ENCODE data around the gene TADA2A. TPM values are rescaled to one million over a fixed set of nuclear protein-coding genes. Genes with fewer than 3 reads are reported as not detected.
A peak's percentile ranks its signal among the peaks of the same experiment; 100 is the strongest.

Gene TADA2A
- polyA plus RNA-seq, 4 donors, result 16.6 to 28.8 (median 21.6) TPM

- DNase-seq (ENCODE audit: low read depth in 4 of 4, low spot score in 3 of 4), result no peak
Observed at GRCh38 chr17:37519251-37519985, 112.7 kb downstream of the TADA2A start.

- no peak for DNase-seq (ENCODE audit: low read depth in 4 of 4, low spot score in 3 of 4)
Observed at GRCh38 chr17:37520174-37520573, 113.5 kb downstream of the TADA2A start.

GRCh38 chr17:37521821-37522220, 115.1 kb downstream of the TADA2A start:
- DNase-seq (ENCODE audit: low read depth in 4 of 4, low spot score in 3 of 4), result no peak

- no peak for DNase-seq (ENCODE audit: low read depth in 4 of 4, low spot score in 3 of 4)
Observed at GRCh38 chr17:37523715-37524219, 117.1 kb downstream of the TADA2A start.

- DNase-seq (ENCODE audit: low read depth in 4 of 4, low spot score in 3 of 4), result peak in 3 of 4 donors; percentile 18 to 26 (median 24)
Observed at GRCh38 chr17:37527249-37527851, 120.7 kb downstream of the TADA2A start.

Other genes starting within 250 kb of the TADA2A start
- under 1 TPM in 2 of 4 donors, not detected in 2; 0.12 to 0.40 TPM for gene C17orf78, start 30.9 kb upstream of the TADA2A start, polyA plus RNA-seq (ENCODE audit: insufficient read length in 4 of 4)
- gene ACACA, start 50 bp upstream of the TADA2A start, polyA plus RNA-seq (ENCODE audit: insufficient read length in 4 of 4), result 10 to 100 TPM; 37.4 to 46.2 (median 42.6) TPM
- gene DUSP14, start 83.0 kb downstream of the TADA2A start, polyA plus RNA-seq (ENCODE audit: insufficient read length in 4 of 4), result 10 to 100 TPM; 13.1 to 17.1 (median 13.4) TPM
- 10 to 100 TPM; 32.6 to 47.8 (median 43.6) TPM for gene SYNRG, start 202.5 kb downstream of the TADA2A start, polyA plus RNA-seq (ENCODE audit: insufficient read length in 4 of 4)
- gene DDX52, start 236.6 kb downstream of the TADA2A start, polyA plus RNA-seq (ENCODE audit: insufficient read length in 4 of 4), result 10 to 100 TPM; 31.0 to 44.8 (median 42.6) TPM

Measured in left renal pelvis (tissue), 4 donors.